Nephron (organoid): ENCODE measurements around the gene ZBP1.

Experiments
- H3K27ac Mint-ChIP-seq, 3 experiments: 2 replicates each; pipeline ENCODE4 v1.8.0; 2020; ENCODE audit warnings: mixed read lengths in 3 of 3, mild to moderate bottlenecking in 2 of 3, moderate library complexity in 1 of 3
- H3K27me3 Mint-ChIP-seq: 2 replicates; pipeline ENCODE4 v1.8.0; 2021; ENCODE audit warnings: low read depth, mild to moderate bottlenecking, moderate library complexity, mixed read lengths
- H3K36me3 Mint-ChIP-seq: 2 replicates; pipeline ENCODE4 v1.8.0; 2020; ENCODE audit warnings: low read depth, mixed read lengths
- H3K4me1 Mint-ChIP-seq: 2 replicates; pipeline ENCODE4 v1.8.0; 2020; ENCODE audit warnings: mixed read lengths
- H3K4me3 Mint-ChIP-seq, 3 experiments: 2 replicates each; pipeline ENCODE4 v1.8.0; 2020; ENCODE audit warnings: mild to moderate bottlenecking in 3 of 3, mixed read lengths in 3 of 3, moderate library complexity in 2 of 3
- H3K9me3 Mint-ChIP-seq: 2 replicates; pipeline ENCODE4 v1.8.0; 2020; ENCODE audit warnings: mixed read lengths
- CTCF ChIP-seq, 3 experiments: fragments of 200-600 bp; sonication (generic); IDR thresholded peaks; one replicate each; pipeline ENCODE4 v1.5.0; 2021; ENCODE audit warnings: antibody characterized with exemption in 3 of 3; ENCODE audit not compliant: unreplicated experiment in 3 of 3

The ZBP1 gene

GRCh38 chr20:57566399-57566798 is 53.8 kb downstream of the ZBP1 start:
- no peak for TF ChIP-seq CTCF (IDR thresholded peaks at IDR 0.05; ENCODE audit: unreplicated experiment in 3 of 3)
- no peak overlapping the region for H3K27ac Mint-ChIP-seq
- peaks cover 10% of the 10 kb centered on the region for H3K4me1 Mint-ChIP-seq
- H3K4me3 Mint-ChIP-seq, result no peak overlapping the region
- H3K36me3 Mint-ChIP-seq, result peaks cover 13% of the 10 kb centered on the region
- peaks cover 57% of the 10 kb centered on the region for H3K27me3 Mint-ChIP-seq
- H3K9me3 Mint-ChIP-seq, result no peaks in the 10 kb centered on the region

- H3K4me1 Mint-ChIP-seq, result peaks cover 9% of the 10 kb centered on the region
- no peak overlapping the region for H3K4me3 Mint-ChIP-seq
- no peak for TF ChIP-seq CTCF (IDR thresholded peaks at IDR 0.05; ENCODE audit: unreplicated experiment in 3 of 3)
- H3K27me3 Mint-ChIP-seq, result peaks cover 51% of the 10 kb centered on the region
- H3K9me3 Mint-ChIP-seq, result no peaks in the 10 kb centered on the region
- no peak overlapping the region for H3K27ac Mint-ChIP-seq
- H3K36me3 Mint-ChIP-seq, result peaks cover 13% of the 10 kb centered on the region
Observed at GRCh38 chr20:57564951-57565642, 55.1 kb downstream of the ZBP1 start.

GRCh38 chr20:57564180-57564802 is 55.9 kb downstream of the ZBP1 start:
- H3K27me3 Mint-ChIP-seq, result peaks cover 51% of the 10 kb centered on the region
- H3K36me3 Mint-ChIP-seq, result peaks cover 13% of the 10 kb centered on the region
- H3K4me3 Mint-ChIP-seq, result no peak overlapping the region
- H3K27ac Mint-ChIP-seq, result no peak overlapping the region
- H3K9me3 Mint-ChIP-seq, result no peaks in the 10 kb centered on the region
- no peak for TF ChIP-seq CTCF (IDR thresholded peaks at IDR 0.05; ENCODE audit: unreplicated experiment in 3 of 3)
- H3K4me1 Mint-ChIP-seq, result peaks cover 12% of the 10 kb centered on the region

GRCh38 chr20:57563522-57563921 is 56.7 kb downstream of the ZBP1 start:
- Mint-ChIP-seq H3K4me1 (peaks cover 12% of the 10 kb centered on the region), H3K27ac (no peak overlapping the region), H3K27me3 (peaks cover 51% of the 10 kb centered on the region), H3K9me3 (no peaks in the 10 kb centered on the region), H3K36me3 (peaks cover 13% of the 10 kb centered on the region), H3K4me3 (no peak overlapping the region)
- no peak for TF ChIP-seq CTCF (IDR thresholded peaks at IDR 0.05; ENCODE audit: unreplicated experiment in 3 of 3)

GRCh38 chr20:57562541-57563465 is 57.4 kb downstream of the ZBP1 start:
- TF ChIP-seq CTCF (IDR thresholded peaks at IDR 0.05; ENCODE audit: unreplicated experiment in 3 of 3), result no peak
- H3K4me3 Mint-ChIP-seq, result no peak overlapping the region
- no peaks in the 10 kb centered on the region for H3K9me3 Mint-ChIP-seq
- no peak overlapping the region for H3K27ac Mint-ChIP-seq
- peaks cover 51% of the 10 kb centered on the region for H3K27me3 Mint-ChIP-seq
- H3K36me3 Mint-ChIP-seq, result peaks cover 13% of the 10 kb centered on the region
- H3K4me1 Mint-ChIP-seq, result peaks cover 12% of the 10 kb centered on the region
